GM21423 (cell line): ENCODE results near the gene CAMK2A.

Experiments
- ATAC-seq: cut with Tn5 transposase; IDR thresholded peaks from one replicate; pipeline ENCODE4 v1.9.1; 2021; ENCODE audit warnings: mild to moderate bottlenecking, moderate library complexity; ENCODE audit not compliant: unreplicated experiment

The CAMK2A gene

DNA sequence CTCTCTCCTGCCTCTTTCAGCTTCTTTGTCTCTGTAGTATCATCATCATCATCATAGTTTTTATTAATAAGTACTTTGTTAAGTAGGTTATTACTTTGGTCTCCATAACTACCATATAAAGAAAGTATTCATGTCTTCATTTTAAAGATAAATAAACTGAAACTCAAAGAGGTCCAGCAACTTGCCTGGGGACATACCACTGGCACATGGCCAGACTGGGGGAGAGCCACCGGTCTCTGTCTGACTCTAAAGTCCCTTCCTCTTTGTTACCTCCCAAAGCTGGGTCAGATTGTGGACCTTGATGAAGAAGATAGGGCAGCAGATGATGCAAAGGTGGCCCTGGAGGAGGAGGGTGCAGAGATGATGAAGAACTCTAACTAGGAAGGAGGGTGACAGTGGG, 114.5 kb downstream of the CAMK2A start:
- ATAC-seq = no peak

DNA sequence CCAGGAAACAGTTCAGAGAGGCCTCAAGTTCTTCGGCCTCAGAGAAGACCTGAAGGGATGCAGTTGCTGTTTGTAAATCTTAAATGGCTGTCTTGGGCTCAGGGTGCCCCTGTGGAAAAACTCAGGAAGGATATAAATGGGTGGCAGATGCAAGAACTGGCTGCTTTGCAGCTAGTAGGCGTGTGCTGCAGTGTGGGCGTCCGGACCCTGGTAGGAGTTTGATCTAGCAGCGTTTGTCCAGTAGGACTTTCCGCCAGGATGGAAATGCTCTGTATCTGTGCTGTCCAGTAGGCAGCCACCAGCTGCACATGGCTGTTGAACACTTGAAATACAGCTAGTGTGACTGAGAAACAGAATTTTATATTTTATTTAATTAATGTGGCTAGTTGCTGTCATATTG, 115.3 kb downstream of the CAMK2A start:
- no peak for ATAC-seq

DNA sequence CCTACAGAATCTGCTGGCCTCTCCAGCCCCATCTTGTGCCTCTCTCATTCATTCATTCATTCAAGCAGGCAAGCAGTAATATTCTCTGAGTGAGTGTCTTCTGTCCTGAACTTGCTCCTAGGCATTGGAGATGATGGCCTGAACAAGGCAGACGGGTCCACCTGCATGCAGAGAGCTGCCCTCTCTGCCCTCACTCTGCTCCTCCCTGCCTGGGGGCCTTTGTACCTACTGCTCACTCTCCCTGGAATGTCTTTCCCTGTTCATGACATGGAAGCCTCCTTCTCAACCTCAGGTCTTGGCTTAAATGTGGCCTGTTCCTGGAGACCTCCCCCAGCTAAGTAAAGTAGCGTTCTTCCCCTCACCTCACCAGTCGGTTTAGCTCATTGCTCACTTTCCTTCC, 116.4 kb downstream of the CAMK2A start:
- ATAC-seq = no peak

DNA sequence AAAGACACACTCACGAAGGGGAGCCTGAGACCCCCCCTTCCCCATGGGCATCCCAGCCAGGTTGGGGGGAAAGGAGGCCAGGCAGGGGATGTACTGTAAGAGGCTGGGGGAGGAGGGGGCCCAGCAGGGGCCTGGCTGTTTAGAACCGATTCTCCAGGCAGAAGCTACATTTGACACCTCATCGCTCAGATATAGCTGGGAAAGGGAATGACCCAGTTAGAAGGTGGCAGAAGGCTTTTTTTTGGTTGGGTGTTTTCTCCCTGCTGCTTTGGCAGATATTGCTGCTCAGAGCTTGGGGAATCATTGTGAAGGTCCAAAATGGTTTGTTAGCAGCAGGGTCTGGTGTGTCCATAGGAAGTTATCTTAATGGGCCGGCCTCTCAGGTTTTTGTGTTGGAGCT, 117.0 kb downstream of the CAMK2A start:
- no peak for ATAC-seq

DNA sequence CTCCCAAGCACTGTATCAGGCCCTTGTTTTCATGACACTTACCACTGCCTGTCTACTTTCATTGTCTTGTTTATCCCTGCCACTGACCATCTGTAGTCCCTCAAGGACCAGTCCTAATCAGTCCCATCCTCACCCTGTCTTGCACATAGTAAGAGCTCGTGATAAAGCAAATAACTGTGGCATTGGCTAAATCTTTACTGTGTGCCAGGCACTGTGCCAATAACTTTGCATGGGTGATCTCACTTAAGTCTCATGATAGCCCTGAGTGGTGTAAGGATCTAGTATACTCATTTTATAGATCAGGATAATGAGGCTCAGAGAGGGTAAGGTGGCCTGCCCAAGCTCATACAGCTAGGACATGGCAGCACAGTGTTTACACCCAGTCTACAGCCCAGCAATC, 117.4 kb downstream of the CAMK2A start:
- ATAC-seq = no peak
